Head of caudate nucleus (tissue), 42 donors: ENCODE measurements around the gene KCNQ5.
"Not testable (repeated sequence)": the region's sequence is repeated elsewhere in the genome, so short reads cannot be mapped to it uniquely, and the experiment has no call there.

ENCODE experiments used
- DNase-seq, 42 donors: peaks; one replicate each; pipeline versions ENCODE4 v3.0.0 to v3.0.0-alpha.2; 2020 to 2021; ENCODE audit warnings: mixed read lengths in 7 of 42
- intact Hi-C: fragments of 100-400 bp; cut with DNase I; formaldehyde crosslinking; loops from one replicate; pipeline ENCODE4 v1.15.0; 2022

The KCNQ5 gene

GRCh38 chr6:72861935-72862432, 240.1 kb downstream of the KCNQ5 start:
- peak in 1 of 42 donors; percentile 11 for DNase-seq
- intact Hi-C loops: no loop called here

- intact Hi-C loops: no loop called here
- no peak for DNase-seq
Observed at GRCh38 chr6:72863131-72863530, 241.3 kb downstream of the KCNQ5 start.

DNA sequence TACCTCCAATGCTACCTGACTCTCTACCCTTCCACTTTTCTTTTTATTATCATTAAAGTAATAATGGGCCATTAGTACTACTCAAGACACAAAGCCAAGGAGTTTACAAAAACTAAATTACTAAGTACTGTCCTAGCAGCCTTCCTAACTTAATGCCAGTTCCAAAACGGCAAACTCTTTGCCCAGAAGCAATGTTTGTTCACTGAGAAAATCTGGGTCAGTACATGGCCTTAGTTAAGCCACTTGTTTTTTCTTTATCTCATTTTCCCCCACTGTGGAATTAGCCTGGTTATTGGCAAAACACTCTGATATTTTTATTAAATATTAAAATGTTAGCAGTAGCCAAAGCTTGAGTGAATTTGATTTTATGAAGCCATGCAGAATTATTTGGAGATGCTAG, 242.4 kb downstream of the KCNQ5 start:
- intact Hi-C loops: no loop called here
- DNase-seq: no peak

- no peak for DNase-seq
- intact Hi-C loops: no loop called here
Observed at GRCh38 chr6:72864799-72865198, 242.9 kb downstream of the KCNQ5 start.

- intact Hi-C loops: no loop called here
- no peak for DNase-seq
Observed at GRCh38 chr6:72865467-72865866, 243.6 kb downstream of the KCNQ5 start.

DNA sequence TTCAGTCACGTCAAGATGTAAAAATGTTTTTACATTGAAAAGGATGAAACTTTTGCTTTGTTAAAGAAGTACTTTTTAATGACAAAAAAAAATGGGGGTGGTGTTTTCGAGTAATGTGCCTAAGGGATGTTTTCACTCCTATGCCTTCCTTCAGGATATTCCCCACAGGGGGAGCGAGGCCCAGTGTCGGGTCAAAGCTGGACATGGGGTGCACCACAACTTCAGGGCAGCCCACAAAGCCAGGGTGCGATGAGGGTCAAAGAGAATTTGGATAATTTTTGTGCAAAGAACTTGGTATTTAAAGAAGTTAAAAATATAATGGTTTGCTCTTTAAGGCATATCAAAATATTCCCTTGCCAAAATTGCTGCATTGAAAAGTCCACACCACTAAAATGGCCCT, 247.8 kb downstream of the KCNQ5 start:
- intact Hi-C loops: no loop called here
- no peak for DNase-seq

DNA sequence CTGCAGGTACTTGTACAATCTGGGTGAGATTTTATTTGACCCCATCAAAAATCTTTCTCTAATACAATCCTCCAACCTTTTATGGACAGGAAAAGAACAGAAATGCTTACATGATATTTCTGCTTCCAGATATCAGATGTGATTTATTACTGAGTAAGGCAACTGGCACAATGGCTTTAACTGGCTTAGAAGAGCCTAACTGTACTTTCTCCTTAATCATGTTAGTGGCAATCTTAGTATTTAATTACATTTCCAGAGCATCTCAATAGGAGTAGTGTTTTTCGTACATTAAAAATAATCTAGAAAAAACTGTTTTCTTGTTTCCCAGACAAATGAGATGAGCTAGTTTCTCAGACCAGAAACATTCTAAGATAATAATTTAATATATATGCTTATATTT, 251.6 kb downstream of the KCNQ5 start:
- no peak for DNase-seq
- intact Hi-C loops: no loop called here

DNA sequence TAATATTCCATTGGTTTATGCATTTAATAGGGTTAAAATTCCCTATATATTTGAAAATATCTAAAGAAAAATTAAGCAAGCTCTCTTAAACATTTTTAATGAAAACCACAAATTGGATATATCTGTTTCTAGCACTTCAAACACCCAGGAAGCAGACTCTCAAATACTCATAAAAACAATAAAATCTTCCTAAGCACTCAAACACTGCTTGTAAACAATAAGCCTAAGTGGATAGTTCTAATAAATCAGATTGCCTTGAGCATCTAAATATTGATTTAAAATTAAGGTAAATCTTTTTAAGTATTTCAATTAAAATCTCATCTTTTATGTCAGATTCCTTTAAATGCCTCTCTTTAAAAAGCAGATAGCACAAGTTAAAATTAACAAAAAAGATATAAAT, 254.4 kb downstream of the KCNQ5 start:
- intact Hi-C loops: no loop called here

DNA sequence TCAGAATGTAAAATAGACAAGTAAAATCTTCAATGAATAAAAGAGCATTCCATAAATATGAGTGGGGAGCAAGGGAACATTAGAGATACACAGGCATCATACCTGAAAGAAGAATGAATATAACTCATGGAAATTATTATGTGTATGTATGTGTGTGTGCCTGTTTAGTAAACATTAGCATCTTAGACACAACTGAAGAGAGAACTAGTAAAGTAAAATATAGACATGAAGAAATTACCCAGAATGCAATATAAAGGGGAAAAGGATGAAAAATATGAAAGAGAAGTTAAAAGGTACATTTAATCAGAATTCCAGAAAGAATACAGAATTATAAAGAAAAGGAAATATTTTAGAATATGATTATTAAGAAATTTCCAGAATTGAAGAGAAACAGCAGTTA, 264.3 kb downstream of the KCNQ5 start:
- no peak for DNase-seq
- intact Hi-C loops: no loop called here

More for the DNA sequence above, 254.4 kb downstream of the KCNQ5 start:
- no peak for DNase-seq

GRCh38 chr6:72890233-72890632, 268.4 kb downstream of the KCNQ5 start:
- no peak for DNase-seq
- intact Hi-C loops: no loop called here

DNA sequence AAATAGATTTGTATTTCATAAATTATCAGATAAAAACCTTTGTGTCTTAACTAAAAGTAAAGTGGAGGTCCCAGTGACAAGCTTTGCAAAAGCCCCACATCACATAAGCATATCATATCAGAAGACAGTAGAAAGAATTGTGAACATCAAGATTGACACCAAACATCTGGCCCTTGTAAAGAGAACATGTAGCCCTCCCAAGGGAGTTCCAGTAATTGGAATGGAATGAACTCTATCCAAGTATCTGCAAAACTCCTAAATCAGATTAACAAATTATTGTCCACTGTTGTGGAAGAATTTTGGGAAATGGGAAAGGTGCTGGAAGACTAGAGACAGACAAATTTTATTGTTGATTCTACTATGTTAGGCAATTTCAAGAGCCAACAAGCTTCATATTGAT, 268.8 kb downstream of the KCNQ5 start:
- intact Hi-C loops: no loop called here
- DNase-seq: no peak

GRCh38 chr6:72892901-72893300, 271.0 kb downstream of the KCNQ5 start:
- no peak for DNase-seq
- intact Hi-C loops: no loop called here

GRCh38 chr6:72894091-72894490, 272.2 kb downstream of the KCNQ5 start:
- peak in 1 of 42 donors; percentile 12 for DNase-seq
- intact Hi-C loops: no loop called here

DNA sequence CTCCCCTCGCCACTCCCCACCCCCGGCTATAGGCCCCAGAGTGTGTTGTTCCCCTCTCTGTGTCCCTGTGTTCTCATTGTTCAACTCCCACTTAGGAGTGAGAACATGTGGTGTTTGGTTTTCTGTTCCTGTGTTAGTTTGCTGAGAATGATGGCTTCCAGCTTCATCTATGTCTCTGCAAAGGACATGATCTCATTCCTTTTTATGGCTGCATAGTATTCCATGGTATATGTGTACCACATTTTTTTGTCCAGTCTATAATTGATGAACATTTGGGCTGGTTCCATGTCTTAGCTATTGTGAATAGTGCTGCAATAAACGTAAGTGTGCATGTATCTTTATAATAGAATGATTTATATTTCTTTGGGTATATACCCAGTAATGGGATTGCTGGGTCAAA, 276.4 kb downstream of the KCNQ5 start:
- intact Hi-C loops, DNase-seq: not testable (repeated sequence)

DNA sequence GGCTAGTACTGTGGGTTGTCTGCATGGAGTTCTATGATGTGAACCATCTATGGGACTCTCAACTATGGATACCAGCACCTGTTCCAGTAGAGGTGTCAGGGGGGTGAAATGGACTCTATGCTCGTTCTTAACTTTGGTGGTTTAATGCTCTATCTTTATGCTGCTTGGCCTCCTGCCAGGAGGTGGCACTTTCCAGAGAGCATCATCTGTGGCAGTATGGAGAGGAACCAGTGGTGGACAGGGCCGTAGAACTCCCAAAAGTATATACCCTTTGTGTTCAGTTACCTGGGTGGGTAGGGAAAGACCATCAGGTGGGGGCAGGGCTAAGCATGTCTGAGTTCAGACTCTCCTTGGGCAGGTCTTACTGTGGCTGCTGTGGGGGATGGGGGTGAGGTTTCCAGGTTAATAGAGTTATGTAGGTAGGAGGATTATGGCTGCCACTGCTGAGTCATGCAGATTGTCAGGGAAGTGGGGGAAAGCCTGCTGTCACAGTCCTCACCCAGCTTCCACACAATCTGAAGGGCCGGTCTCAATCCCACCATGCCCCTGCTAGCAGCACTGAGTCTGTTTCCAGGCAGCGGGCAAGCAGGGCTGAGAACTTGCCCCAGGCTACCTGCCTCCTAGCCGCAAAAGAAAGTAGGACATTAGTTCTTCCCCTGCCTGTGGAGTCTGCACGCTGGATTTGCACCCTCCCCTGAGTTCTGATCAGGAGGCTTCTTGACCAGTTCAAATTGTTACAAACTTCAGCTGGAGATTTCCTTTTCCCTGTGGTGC, 284.0 kb downstream of the KCNQ5 start:
- intact Hi-C loops: no loop called here
- peak in 23 of 42 donors; percentile 3 to 58 (median 25) for DNase-seq

- DNase-seq: no peak
- intact Hi-C loops: no loop called here
Observed at GRCh38 chr6:72911463-72912155, 289.7 kb downstream of the KCNQ5 start.

GRCh38 chr6:72913797-72914196, 291.9 kb downstream of the KCNQ5 start:
- intact Hi-C loops: no loop called here
- no peak for DNase-seq

- intact Hi-C loops: no loop called here
- DNase-seq: no peak
Observed at GRCh38 chr6:72916298-72916697, 294.4 kb downstream of the KCNQ5 start.

DNA sequence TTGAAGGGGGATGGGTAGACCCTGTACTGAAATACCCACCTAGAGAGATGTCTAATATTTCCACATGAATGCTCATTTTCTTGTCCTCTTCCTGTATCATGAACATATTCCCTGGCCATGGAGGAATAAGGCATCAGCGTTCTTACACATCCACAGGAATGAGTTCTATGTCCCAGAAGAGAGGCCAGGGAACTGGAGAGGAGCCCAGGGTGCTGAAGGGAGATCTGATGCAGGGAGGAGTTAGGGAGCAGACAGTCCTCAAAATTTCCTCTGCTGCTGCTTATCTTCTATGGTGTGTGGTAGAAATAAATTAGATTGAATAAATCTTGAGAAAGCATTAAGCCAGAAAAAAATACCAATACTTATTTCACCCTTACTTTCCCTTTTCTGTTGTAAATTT, 295.0 kb downstream of the KCNQ5 start:
- intact Hi-C loops: no loop called here
- no peak for DNase-seq

DNA sequence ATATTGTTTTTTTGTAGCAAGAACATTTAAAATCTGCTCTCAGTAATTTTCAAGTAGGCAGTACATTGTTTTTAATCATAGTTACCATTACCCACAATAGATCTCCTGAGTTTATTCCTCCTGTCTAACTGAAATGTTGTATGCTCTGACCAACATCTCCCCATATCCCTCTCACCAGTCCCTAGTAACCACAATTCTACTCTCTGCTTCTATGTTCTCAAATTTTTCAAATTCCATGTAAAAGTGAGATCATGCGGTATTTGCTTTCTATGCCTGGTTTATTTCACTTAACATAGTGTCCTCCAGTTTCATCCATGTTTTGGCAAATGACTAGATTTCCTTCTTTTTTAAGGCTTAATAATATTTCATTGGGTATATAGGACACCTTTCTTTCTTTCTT, 300.5 kb downstream of the KCNQ5 start:
- no peak for DNase-seq
- intact Hi-C loops: no loop called here

DNA sequence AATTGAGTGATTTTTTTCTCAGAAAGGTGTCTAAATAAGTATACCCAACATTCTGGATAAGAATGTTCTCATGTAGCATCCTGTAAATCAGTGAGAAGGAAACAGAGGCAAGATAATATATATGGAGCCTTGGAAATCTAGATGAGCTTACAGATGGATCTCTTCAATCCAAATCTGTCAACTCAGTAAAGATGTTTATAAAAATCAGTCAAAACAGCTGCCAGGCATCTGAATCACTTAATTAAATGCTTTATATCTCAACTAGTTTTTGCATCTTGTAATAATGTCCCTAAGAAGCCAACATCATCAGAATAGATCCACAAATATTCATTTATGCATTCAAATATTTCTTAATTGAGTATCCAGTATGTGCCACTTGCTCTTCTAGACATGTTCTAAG, 303.3 kb downstream of the KCNQ5 start:
- DNase-seq: no peak
- intact Hi-C loops: no loop called here
